CD8-positive, alpha-beta memory T cell (primary cell): Measurements from ENCODE around the gene ANKFN1. TPM values are rescaled to one million over a fixed set of nuclear protein-coding genes. Genes with fewer than 3 reads are reported as not detected.

Source experiments
- CTCF ChIA-PET: fragments of 350-600 bp; sonication (Branson Sonifier 250); formaldehyde crosslinking; loops from one replicate; lab custom pipeline; 2021; ENCODE audit warnings: antibody characterized with exemption; lab: Charles Lee
- POLR2A ChIA-PET: fragments of 350-600 bp; sonication (Branson Sonifier 250); formaldehyde crosslinking; loops from one replicate; lab custom pipeline; 2021; ENCODE audit warnings: antibody characterized with exemption; lab: Charles Lee
- DNase-seq, 5 donors: peaks; one replicate each; pipeline versions ENCODE4 v3.0.0 to v3.0.0-alpha.2; 2020 to 2022; ENCODE audit warnings: mixed read lengths in 1 of 5
- H3K27ac ChIP-seq: one replicate; pipeline ENCODE4 v1.7.0; 2013; ENCODE audit warnings: low read depth, mild to moderate bottlenecking, low read length, moderate library complexity
- H3K27me3 ChIP-seq: 2 replicates; pipeline ENCODE4 v1.7.0; 2013; ENCODE audit warnings: low read length, mild to moderate bottlenecking; ENCODE audit not compliant: insufficient read depth, poor library complexity, severe bottlenecking
- H3K36me3 ChIP-seq: 2 replicates; pipeline ENCODE4 v1.7.0; 2013; ENCODE audit warnings: mild to moderate bottlenecking, low read length, moderate library complexity; ENCODE audit not compliant: insufficient read depth
- H3K4me1 ChIP-seq: 2 replicates; pipeline ENCODE4 v1.7.0; 2013; ENCODE audit warnings: mild to moderate bottlenecking, low read length, moderate library complexity; ENCODE audit not compliant: insufficient read depth
- H3K4me3 ChIP-seq: 2 replicates; pipeline ENCODE4 v1.7.0; 2013; ENCODE audit warnings: mild to moderate bottlenecking, low read length
- H3K9me3 ChIP-seq: 2 replicates; pipeline ENCODE4 v1.7.0; 2013; ENCODE audit warnings: mild to moderate bottlenecking, low read length
- H3K27ac Mint-ChIP-seq, 8 donors: one replicate each; pipeline ENCODE4 v1.8.0; 2020 to 2021; ENCODE audit warnings: mixed read lengths in 8 of 8, mild to moderate bottlenecking in 6 of 8, inconsistent platforms in 3 of 8, moderate library complexity in 3 of 8
- H3K27me3 Mint-ChIP-seq, 2 donors: one replicate each; pipeline ENCODE4 v1.8.0; 2020 to 2021; ENCODE audit warnings: mixed read lengths in 2 of 2, mild to moderate bottlenecking in 1 of 2, moderate library complexity in 1 of 2
- H3K36me3 Mint-ChIP-seq, 3 donors: one replicate each; pipeline ENCODE4 v1.8.0; 2020 to 2021; ENCODE audit warnings: mixed read lengths in 3 of 3, inconsistent platforms in 1 of 3, mild to moderate bottlenecking in 1 of 3
- H3K4me1 Mint-ChIP-seq, 3 donors: one replicate each; pipeline ENCODE4 v1.8.0; 2020 to 2021; ENCODE audit warnings: mixed read lengths in 3 of 3, inconsistent platforms in 1 of 3, mild to moderate bottlenecking in 1 of 3
- H3K4me3 Mint-ChIP-seq, 7 donors: one replicate each; pipeline ENCODE4 v1.8.0; 2020 to 2021; ENCODE audit warnings: mixed read lengths in 7 of 7, mild to moderate bottlenecking in 6 of 7, moderate library complexity in 4 of 7, inconsistent platforms in 2 of 7
- H3K9me3 Mint-ChIP-seq, 5 donors: one replicate each; pipeline ENCODE4 v1.8.0; 2020 to 2022; ENCODE audit warnings: mixed read lengths in 5 of 5, mild to moderate bottlenecking in 3 of 5, moderate library complexity in 2 of 5, inconsistent platforms in 1 of 5
- polyA plus RNA-seq: library from polyadenylated mRNA; unstranded; fragments of 300-500 nt; fragmentation: Illumina TruSeq; gene quantifications from one replicate; pipeline ENCODE4 v1.2.3, GENCODE V29; 2021
- total RNA-seq, 2 experiments: library from RNA; stranded (reverse); gene quantifications; one replicate each; pipeline ENCODE4 v1.2.3, GENCODE V29; 2021

Gene ANKFN1
- total and polyA plus RNA-seq, 3 experiments from 2014 or later = not detected

DNA sequence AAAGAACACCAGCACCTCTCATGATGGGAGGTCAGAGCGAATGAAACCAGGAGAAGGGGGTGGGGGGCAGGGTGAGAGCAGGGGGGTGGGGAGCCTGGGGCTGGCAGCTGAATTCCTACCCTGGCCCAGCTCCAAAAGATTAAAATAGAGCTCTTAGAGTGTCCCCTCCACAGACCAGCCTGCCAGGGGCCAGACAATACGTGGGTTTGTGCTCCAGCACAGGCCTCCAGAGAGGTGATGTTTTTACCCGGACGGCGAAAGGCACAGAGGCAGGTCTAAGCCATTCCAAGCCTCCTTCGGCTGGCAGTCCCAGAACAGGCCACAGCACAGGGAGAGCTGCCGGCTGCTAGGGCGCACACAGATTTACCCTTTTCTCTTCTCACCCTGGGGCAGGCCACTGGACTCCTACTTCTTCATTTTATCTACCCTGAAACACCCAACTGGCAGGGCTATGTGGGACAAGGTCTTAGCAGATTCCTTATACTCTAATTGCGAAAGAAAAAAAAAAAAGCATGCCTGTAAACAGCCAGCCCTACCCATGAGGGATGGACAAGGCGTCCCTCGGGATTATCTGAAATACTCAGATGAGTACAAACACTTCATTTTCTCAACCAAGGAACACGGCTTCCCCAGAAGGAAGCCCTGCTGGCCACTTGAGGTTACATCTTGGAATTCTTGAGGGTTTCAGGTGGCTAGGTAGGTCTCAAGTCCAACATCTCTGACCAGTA, 368.3 kb downstream of the ANKFN1 start:
- H3K4me3 ChIP-seq = no peak overlapping the region
- Mint-ChIP-seq H3K27ac (no peak overlapping the region), H3K4me1 (no peaks in the 10 kb centered on the region), H3K9me3 (peaks cover 0 to 4% (median 0%) of the 10 kb centered on the region in 5 donors), H3K4me3 (no peak overlapping the region), H3K27me3 (peaks cover 4 to 51% of the 10 kb centered on the region in 2 donors), H3K36me3 (no peaks in the 10 kb centered on the region)
- H3K9me3 ChIP-seq = no peaks in the 10 kb centered on the region
- DNase-seq = no peak
- no peaks in the 10 kb centered on the region for H3K36me3 ChIP-seq
- CTCF ChIA-PET = no interaction called here
- no peak overlapping the region for H3K27ac ChIP-seq
- POLR2A ChIA-PET = no interaction called here
- no peaks in the 10 kb centered on the region for H3K27me3 ChIP-seq
- no peaks in the 10 kb centered on the region for H3K4me1 ChIP-seq

DNA sequence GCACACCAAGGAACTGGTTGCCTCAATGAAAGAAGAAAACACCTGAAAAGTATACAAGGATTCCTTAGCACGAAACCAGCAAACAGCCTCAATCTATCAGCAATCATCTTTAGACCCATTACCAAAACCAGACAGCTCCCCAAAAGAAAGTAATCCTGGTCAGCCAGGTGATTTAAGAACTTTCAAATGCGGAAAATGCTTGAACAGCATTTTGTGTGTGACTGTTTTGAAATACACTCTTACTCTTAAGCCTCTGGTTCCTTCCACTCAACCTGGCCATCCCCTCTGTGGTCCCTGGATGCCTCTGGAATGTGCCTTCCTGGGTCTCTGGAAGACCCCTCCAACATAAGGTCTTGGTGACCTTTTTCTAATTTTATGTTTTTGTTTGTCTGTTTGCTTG, 369.8 kb downstream of the ANKFN1 start:
- ChIA-PET CTCF (no interaction called here), POLR2A (no interaction called here)
- Histone ChIP-seq H3K9me3 (no peaks in the 10 kb centered on the region), H3K36me3 (no peaks in the 10 kb centered on the region), H3K4me3 (no peak overlapping the region), H3K4me1 (no peaks in the 10 kb centered on the region), H3K27ac (no peak overlapping the region), H3K27me3 (no peaks in the 10 kb centered on the region)
- Mint-ChIP-seq H3K27ac (no peak overlapping the region), H3K4me3 (no peak overlapping the region), H3K4me1 (no peaks in the 10 kb centered on the region), H3K9me3 (peaks cover 0 to 4% (median 0%) of the 10 kb centered on the region in 5 donors), H3K27me3 (peaks cover 6 to 49% of the 10 kb centered on the region in 2 donors), H3K36me3 (no peaks in the 10 kb centered on the region)
- no peak for DNase-seq

DNA sequence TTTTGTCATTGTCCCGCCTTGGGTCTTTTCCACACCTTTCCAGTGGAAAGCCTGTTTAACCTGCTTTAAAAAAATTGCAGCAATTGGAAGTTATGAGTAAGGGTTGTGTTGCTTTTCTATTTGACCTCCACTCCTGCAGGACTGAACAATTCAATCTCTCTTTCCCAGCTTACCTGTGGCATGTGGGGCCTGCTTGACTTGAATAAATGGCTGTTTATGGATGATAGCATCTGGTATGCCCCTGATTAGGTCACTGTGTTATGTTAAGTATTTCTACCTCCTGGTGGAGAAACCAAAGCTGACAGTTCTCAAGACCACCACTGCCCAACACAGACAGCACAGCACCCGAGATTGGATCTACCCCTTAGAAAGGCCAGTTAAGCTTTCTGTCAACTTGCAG, 375.4 kb downstream of the ANKFN1 start:
- Mint-ChIP-seq H3K27ac (no peak overlapping the region), H3K4me3 (no peak overlapping the region), H3K27me3 (peaks cover 8 to 38% of the 10 kb centered on the region in 2 donors), H3K4me1 (no peaks in the 10 kb centered on the region), H3K36me3 (no peaks in the 10 kb centered on the region), H3K9me3 (peaks cover 0 to under 1% (median 0%) of the 10 kb centered on the region in 5 donors)
- H3K36me3 ChIP-seq = no peaks in the 10 kb centered on the region
- H3K27ac ChIP-seq = no peak overlapping the region
- no peaks in the 10 kb centered on the region for H3K4me1 ChIP-seq
- POLR2A ChIA-PET = no interaction called here
- H3K9me3 ChIP-seq = no peaks in the 10 kb centered on the region
- no peaks in the 10 kb centered on the region for H3K27me3 ChIP-seq
- no peak overlapping the region for H3K4me3 ChIP-seq
- no peak for DNase-seq
- CTCF ChIA-PET = no interaction called here

DNA sequence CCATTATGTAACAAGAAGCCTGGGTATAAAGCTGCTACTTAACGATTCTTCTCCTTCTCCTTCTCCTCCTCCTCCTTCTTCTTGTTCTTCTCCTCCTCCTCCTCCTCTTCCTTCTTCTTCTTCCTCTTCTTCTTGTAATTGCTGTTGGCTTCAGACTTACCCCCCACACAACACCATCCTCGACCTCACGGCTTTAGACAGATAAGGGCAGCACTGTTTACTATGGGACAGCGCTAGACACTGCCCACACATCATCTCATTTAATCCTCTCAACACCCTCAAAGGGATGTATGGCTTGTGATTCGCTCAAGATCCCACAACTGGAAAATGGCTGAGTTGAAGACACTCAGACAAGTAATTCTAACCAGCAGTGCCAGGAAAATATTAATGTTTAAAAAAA, 379.7 kb downstream of the ANKFN1 start:
- Mint-ChIP-seq H3K9me3 (no peaks in the 10 kb centered on the region), H3K4me3 (no peak overlapping the region), H3K27ac (no peak overlapping the region), H3K36me3 (no peaks in the 10 kb centered on the region), H3K4me1 (no peaks in the 10 kb centered on the region), H3K27me3 (peaks cover 6 to 39% of the 10 kb centered on the region in 2 donors)
- DNase-seq = no peak
- Histone ChIP-seq H3K9me3 (no peaks in the 10 kb centered on the region), H3K4me1 (no peaks in the 10 kb centered on the region), H3K27ac (no peak overlapping the region), H3K4me3 (no peak overlapping the region), H3K36me3 (no peaks in the 10 kb centered on the region), H3K27me3 (no peaks in the 10 kb centered on the region)
- ChIA-PET CTCF (no interaction called here), POLR2A (no interaction called here)

DNA sequence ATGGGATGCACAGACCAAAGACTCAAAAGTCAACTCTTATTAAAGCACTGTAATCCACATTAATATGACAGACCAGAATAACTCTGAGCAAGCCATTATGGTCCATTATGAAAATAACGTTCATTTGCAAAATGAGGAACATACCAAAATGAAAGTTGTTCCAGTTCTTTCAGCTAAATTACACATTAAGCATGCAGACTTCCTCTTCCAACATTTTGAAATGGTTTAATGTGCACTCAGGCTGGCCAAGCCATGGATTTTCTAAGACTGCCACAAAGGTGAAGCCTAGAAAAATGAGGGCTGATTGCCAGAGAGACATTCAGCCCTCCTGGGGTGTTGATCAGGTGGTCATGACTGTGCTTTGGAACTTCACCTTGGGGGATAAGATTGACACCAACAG, 383.5 kb downstream of the ANKFN1 start:
- Mint-ChIP-seq H3K9me3 (no peaks in the 10 kb centered on the region), H3K27me3 (peaks cover 10 to 29% of the 10 kb centered on the region in 2 donors), H3K27ac (no peak overlapping the region), H3K36me3 (peaks cover 0 to 2% (median 0%) of the 10 kb centered on the region in 3 donors), H3K4me1 (no peaks in the 10 kb centered on the region), H3K4me3 (no peak overlapping the region)
- no peak overlapping the region for H3K27ac ChIP-seq
- no peaks in the 10 kb centered on the region for H3K36me3 ChIP-seq
- H3K4me1 ChIP-seq = no peaks in the 10 kb centered on the region
- H3K9me3 ChIP-seq = no peaks in the 10 kb centered on the region
- no peaks in the 10 kb centered on the region for H3K27me3 ChIP-seq
- POLR2A ChIA-PET = no interaction called here
- CTCF ChIA-PET = no interaction called here
- DNase-seq = no peak
- H3K4me3 ChIP-seq = no peak overlapping the region

DNA sequence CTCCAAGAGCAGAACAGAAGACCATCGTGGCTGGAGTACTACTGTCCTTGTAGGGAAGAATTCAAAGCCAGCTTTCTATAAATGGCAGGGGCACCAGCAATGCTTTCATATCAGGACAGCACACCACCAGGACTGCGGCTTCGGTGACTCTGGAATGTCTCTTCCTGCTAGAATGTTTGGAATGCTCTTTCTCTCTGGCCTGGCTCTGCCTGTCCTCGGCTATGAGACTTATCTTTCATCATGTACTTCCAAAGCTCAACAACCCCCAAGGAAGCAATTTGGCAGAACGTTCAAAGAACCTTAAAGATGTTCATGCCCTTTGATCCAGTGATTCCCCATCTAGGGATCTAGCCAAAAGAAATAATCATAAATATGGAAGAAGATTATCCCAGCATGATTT, 387.6 kb downstream of the ANKFN1 start:
- POLR2A ChIA-PET = no interaction called here
- Histone ChIP-seq H3K9me3 (no peaks in the 10 kb centered on the region), H3K36me3 (no peaks in the 10 kb centered on the region), H3K27me3 (no peaks in the 10 kb centered on the region), H3K4me1 (no peaks in the 10 kb centered on the region), H3K4me3 (no peak overlapping the region), H3K27ac (no peak overlapping the region)
- no peak overlapping the region for H3K4me3 Mint-ChIP-seq
- H3K4me1 Mint-ChIP-seq = no peaks in the 10 kb centered on the region
- peaks cover 0 to 2% (median 0%) of the 10 kb centered on the region in 3 donors for H3K36me3 Mint-ChIP-seq
- no peak for DNase-seq
- H3K27me3 Mint-ChIP-seq = peaks cover 5 to 39% of the 10 kb centered on the region in 2 donors
- peaks cover 0 to 4% (median 0%) of the 10 kb centered on the region in 5 donors for H3K9me3 Mint-ChIP-seq
- no peak overlapping the region for H3K27ac Mint-ChIP-seq
- CTCF ChIA-PET = no interaction called here

DNA sequence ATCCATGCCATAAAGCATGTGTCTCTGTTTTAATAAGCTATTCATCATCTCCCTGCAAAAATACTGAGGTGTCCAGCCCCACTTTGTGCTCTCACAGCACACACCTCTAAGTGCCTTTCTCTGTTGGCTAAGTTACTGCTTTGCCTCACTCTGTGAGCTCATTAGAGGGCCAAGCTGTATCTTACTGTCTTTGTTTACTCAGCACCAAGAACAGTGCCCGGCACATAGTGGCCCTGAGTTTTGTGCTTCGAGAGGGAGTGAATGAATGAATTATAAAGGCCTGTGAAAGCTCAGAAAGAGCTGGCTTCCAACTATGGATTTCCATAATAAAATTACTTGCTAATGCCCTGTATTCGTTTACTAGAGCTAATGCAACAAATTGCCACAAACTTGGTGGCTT, 390.0 kb downstream of the ANKFN1 start:
- Mint-ChIP-seq H3K27me3 (peaks cover 5 to 49% of the 10 kb centered on the region in 2 donors), H3K36me3 (peaks cover 0 to 2% (median 0%) of the 10 kb centered on the region in 3 donors), H3K9me3 (peaks cover 0 to 4% (median 0%) of the 10 kb centered on the region in 5 donors), H3K27ac (no peak overlapping the region), H3K4me1 (no peaks in the 10 kb centered on the region), H3K4me3 (no peak overlapping the region)
- CTCF ChIA-PET = interaction anchor here (0.5 kb wide), 1 partner anchor 1289 kb away, joined by 3 read pairs; no protein-coding TSS in a partner anchor
- Histone ChIP-seq H3K4me1 (no peaks in the 10 kb centered on the region), H3K36me3 (no peaks in the 10 kb centered on the region), H3K4me3 (no peak overlapping the region), H3K27ac (no peak overlapping the region), H3K9me3 (no peaks in the 10 kb centered on the region), H3K27me3 (no peaks in the 10 kb centered on the region)
- POLR2A ChIA-PET = no interaction called here
- DNase-seq = no peak

DNA sequence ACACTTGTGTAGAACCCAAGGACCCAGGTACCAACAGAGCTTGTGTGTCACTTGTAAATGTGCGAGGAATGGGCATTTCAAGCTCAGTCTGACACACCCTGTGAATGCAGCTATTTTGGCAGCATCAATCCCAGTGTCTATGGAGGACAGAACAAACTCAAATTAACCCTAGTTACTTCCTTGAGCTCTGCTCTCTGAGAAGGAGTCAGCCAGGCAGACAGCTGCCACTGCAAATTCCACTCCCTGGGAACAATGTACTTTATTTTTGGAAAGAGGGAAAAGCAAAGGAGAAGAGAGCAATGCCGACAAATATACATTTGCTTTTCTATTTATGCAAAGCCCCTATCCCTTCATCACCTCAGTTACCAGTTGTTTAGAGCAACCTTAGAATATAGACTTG, 391.8 kb downstream of the ANKFN1 start:
- no peaks in the 10 kb centered on the region for H3K36me3 ChIP-seq
- no peaks in the 10 kb centered on the region for H3K4me1 Mint-ChIP-seq
- CTCF ChIA-PET = no interaction called here
- no peak overlapping the region for H3K27ac ChIP-seq
- H3K9me3 ChIP-seq = no peaks in the 10 kb centered on the region
- no peaks in the 10 kb centered on the region for H3K27me3 ChIP-seq
- peaks cover 0 to 4% (median 0%) of the 10 kb centered on the region in 5 donors for H3K9me3 Mint-ChIP-seq
- no peak overlapping the region for H3K4me3 Mint-ChIP-seq
- DNase-seq = no peak
- peaks cover 0 to 2% (median 0%) of the 10 kb centered on the region in 3 donors for H3K36me3 Mint-ChIP-seq
- peaks cover 0 to 54% of the 10 kb centered on the region in 2 donors for H3K27me3 Mint-ChIP-seq
- POLR2A ChIA-PET = no interaction called here
- H3K4me3 ChIP-seq = no peak overlapping the region
- H3K4me1 ChIP-seq = no peaks in the 10 kb centered on the region
- H3K27ac Mint-ChIP-seq = no peak overlapping the region
